GM21360 (cell line): ENCODE measurements around the gene ANKRD13B.
"Not testable (repeated sequence)": the region's sequence is repeated elsewhere in the genome, so short reads cannot be mapped to it uniquely, and the experiment has no call there.

ENCODE experiments used
- ATAC-seq: cut with Tn5 transposase; IDR thresholded peaks from one replicate; pipeline ENCODE4 v1.9.1; 2021; ENCODE audit warnings: mild to moderate bottlenecking, moderate library complexity; ENCODE audit not compliant: unreplicated experiment

Gene ANKRD13B

DNA sequence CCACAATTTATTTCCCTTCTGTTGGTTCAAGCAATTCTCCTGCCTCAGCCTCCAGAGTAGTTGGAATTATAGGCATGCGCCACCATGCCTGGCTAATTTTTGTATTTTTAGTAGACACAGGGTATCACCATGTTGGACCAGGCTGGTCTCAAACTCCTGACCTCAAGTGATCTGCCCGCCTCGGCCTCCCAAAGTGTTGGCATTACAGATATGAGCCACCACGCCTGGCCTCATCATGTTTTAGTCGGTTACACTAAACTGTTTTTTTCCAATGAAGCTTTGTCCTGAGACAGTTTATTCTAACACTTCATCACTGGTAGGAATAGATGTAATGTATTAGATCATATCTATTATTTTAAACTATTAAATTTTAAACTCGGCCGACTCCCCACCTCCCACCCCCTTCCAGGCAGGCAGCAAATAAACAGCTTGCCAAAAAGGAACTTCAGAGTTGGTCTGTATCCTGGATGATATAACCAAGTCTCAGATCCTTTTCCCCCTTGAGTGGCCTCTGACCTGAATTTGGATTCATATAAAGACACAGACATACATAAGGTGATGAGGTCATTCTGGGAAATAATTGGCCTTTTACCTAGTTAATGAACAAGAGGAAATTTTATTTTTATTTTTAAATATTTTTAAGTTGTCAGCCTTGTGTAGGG, 48.2 kb downstream of the ANKRD13B start:
- no peak for ATAC-seq

DNA sequence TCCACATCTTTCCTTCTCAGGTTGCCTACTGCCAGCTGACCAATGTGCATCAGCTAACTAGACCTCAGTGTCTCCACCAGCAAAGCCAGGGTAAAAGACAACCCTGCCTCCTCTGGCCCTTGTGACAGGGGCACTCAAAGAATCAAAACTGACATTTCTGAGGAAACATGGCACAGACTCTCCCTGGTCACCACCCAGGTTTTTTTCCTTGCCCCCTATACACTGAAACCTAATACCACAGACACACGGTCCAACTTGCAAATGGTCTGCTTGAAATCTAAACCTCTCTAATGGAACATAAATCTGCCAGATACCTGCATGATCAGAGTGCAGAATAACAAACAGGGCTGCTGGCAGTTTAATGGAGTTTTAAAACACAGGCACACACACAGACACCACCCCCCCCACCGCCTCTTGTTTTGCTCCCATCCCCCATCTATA, 49.3 kb downstream of the ANKRD13B start:
- no peak for ATAC-seq

GRCh38 chr17:29643817-29644160, 50.9 kb downstream of the ANKRD13B start:
- ATAC-seq, result no peak

- ATAC-seq, result no peak
Measured at GRCh38 chr17:29645515-29646051, 52.7 kb downstream of the ANKRD13B start.

DNA sequence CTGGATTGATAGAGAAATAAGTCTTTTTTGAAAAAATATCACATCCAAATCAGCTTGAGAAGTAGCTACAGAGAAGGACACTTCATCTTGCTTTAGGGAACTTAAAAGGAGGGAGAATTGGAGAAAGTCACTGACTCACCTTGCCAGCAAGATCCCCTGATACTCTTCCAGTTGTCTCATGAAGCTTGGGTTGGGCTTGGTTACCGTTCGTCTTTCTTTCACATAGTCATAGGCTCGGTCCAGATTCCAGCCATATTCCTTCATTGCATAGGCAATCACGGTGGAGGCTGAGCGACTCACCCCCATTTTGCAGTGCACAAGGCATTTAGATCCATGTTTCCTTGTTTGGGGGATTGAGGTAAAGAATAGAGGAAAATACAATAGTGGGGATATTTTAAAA, 55.1 kb downstream of the ANKRD13B start:
- ATAC-seq, result no peak

DNA sequence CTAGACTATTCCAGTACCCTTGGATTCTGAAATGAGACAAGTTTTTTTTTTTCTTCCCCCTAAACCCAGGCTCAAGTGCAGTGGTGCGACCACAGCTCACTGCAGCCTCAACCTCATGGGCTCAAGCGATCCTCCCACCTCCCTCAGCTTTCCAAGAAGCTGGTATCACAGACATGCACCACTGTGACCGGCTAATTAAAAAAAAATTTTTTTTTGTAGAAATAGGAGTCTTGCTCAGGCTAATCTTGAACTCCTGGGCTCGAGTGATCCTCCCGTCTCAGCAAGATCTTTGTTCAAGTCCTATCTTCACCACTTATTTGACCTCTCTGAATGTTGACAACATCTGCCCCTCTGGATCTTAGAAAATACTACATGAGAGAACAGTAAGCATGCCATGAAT, 56.4 kb downstream of the ANKRD13B start:
- ATAC-seq, result no peak

DNA sequence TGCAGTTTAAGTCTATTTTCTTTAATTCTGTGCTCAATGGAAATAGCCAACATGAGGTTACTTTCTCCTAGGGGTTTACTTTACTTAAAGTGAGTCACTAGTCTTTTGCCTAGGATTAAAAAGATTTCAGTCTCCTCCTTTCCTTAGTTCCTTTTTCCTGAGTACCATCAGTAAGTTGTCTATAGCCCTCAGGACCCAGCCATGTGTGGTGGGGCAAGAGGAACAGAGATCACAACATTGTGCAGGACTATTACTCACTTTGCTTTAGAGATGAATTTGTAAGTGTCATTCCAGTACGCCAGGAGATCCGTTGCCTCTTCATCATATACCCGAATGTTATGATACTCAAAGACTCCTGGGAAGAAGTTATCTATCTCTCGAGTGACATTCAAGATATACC, 57.5 kb downstream of the ANKRD13B start:
- ATAC-seq, result no peak

- not testable (repeated sequence) for ATAC-seq
Measured at GRCh38 chr17:29651913-29652312, 59.0 kb downstream of the ANKRD13B start.

DNA sequence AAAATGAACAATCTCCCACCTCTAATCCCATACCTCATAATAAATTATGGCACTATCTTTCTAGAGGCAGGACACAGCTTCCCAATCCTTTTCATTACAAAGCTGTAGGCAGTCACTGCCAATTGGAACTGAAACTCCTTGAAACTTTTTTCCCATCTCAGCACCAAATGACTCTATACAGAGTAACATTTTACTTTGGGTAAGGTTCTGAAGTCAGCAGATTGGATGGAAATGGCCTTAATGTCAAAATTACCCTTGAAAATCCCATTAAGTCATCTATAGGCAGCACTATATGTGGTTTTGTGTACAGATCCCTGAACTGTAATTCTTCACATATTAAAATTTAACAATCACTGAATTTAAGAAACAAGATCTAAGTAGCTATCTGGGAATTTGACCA, 60.0 kb downstream of the ANKRD13B start:
- ATAC-seq, result no peak

GRCh38 chr17:29653995-29654714, 61.2 kb downstream of the ANKRD13B start:
- ATAC-seq, result no peak

- ATAC-seq, result no peak
Measured at GRCh38 chr17:29655323-29655722, 62.4 kb downstream of the ANKRD13B start.

- ATAC-seq, result no peak
Measured at GRCh38 chr17:29659155-29659554, 66.2 kb downstream of the ANKRD13B start.

GRCh38 chr17:29661213-29661612, 68.3 kb downstream of the ANKRD13B start:
- ATAC-seq, result no peak

DNA sequence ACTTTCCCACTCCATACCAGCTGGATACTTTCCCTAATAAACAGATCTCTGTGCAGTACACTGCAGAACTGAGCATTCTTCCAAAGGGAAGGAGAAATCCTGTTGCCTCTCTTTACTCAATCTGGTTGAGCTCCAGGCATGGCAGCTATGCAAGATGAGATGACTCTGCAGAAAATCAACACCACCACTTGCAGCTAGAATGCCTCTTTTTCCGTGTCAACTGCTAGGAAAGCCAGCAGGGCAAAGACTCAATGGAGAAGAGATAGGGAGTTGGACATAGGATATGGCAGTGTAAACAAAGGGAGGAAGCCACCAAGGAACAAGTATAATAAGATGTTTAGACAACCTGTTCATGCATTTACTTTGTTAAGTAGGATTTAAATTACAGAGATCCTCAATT, 70.2 kb downstream of the ANKRD13B start:
- no peak for ATAC-seq
